GM18867 (cell line): ENCODE data around the gene TEDDM1.
A peak's percentile ranks its signal among the peaks of the same experiment; 100 is the strongest.
"Not testable (repeated sequence)": the region's sequence is repeated elsewhere in the genome, so short reads cannot be mapped to it uniquely, and the experiment has no call there.

Source experiments
- ATAC-seq: cut with Tn5 transposase; IDR thresholded peaks from one replicate; pipeline ENCODE4 v1.9.1; 2021; ENCODE audit warnings: mild to moderate bottlenecking, moderate library complexity; ENCODE audit not compliant: unreplicated experiment

The TEDDM1 gene

DNA sequence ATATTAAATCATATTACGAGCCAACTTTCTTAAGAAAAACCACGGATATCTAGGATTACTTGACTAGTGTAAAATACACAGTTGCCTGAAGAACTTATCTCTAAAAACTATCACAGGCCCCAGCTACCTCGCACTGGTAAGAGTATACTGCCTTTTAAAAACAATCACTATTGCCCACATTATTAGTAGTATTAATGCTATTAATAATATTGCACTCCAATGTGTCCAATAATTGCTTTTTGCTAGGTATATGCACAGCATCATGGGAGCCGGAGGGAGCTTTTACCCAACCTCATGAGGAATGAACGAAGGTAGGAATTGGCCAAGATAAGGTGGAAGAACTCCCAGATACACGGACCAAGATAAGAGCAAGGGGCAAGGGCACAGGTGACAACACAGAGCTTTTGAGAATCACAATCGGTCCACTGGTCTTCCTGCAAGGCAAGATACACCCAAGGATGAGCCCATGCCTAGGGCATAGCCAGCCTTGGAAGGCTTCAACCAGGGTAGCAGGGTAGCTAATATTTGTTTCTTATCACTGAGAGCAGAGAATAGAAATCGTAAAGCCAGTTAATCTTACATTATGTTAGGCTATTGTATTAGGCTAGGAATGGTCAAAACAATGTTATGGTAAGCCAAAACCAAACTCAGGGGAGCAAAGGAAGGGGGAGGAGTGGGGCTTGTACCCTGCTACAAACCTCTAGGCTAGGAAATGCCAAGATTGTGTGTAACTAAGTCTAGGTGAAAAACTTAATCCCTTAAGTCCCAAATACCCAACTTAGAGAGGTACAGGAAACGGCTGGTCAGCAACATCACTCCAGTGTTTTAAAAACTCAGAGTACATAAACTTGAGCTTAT, 18.3 kb downstream of the TEDDM1 start:
- no peak for ATAC-seq

- ATAC-seq, result no peak
Measured at GRCh38 chr1:182380199-182380598, 20.3 kb downstream of the TEDDM1 start.

DNA sequence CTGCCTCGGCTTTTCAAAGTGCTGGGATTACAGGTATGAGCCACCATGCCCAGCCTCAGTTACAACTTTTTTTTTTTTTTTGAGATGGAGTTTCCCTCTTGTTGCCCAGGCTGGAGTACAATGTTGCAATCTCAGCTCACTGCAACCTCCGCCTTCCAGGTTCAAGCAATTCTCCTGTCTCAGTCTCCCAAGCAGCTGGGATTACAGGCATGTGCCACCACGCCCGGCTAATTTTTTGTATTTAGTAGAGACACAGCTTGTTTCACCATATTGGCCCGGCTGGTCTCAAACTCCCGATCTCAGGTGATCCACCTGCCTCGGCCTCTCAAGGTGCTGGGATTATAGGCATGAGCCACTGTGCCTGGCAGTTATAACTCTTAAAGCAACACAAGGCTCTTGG, 20.7 kb downstream of the TEDDM1 start:
- ATAC-seq, result not testable (repeated sequence)

GRCh38 chr1:182376936-182377574, 23.4 kb downstream of the TEDDM1 start:
- no peak for ATAC-seq

DNA sequence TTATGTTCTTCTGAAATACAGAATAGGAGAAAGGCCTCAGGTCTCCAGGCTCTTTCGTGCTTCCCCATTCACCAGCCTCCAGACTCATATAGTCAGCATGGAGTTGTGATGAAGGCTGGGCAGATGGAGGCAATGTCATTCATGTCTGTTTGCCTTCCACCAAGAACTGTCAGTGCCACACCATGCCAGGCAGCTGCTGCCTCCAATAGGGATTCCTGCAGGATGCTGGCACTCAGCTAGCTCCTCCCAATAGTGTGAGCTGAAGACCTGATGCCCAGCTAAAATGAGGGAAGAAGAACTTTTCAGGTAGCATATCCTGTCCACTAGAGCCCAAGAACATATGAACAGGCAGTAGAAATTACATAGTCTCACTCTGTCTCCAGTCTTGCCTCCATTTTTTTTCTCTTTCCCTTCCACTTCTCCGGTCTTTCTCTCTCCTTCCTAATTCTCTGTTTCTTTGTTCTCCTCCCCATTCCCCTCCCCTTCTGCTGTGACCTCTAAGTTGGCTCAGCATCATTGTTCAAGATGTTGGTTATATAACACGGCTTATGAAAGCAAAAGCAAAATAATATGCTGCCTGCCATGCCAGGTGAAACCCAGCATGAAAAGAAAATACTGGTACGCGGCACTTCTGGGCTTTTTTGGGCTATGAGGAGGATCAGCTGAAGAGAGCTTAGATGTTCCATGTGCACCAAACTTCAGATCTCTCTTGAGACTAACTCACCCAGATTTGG, 26.2 kb downstream of the TEDDM1 start:
- no peak for ATAC-seq

DNA sequence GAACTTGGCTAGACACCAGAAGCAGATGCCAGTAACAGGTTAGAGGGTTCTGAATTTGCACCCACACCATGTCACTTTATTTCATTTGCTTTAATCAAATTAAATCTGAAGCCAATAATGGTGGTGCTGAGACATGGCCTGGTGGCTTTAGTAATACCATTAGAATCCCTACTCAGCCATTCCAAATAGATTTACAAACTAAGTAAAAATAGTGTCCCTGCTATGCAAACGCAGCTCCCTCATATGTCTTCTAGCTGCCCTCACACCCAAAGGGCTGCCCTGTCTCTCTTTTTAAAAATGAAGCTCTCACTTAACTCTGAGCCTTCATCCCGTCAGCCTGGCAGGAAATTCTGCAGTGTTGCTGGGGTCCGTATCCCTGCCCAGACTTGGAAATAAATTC, 29.9 kb downstream of the TEDDM1 start:
- no peak for ATAC-seq

- ATAC-seq, result peak; percentile 38
Measured at GRCh38 chr1:182368903-182369302, 31.6 kb downstream of the TEDDM1 start.

DNA sequence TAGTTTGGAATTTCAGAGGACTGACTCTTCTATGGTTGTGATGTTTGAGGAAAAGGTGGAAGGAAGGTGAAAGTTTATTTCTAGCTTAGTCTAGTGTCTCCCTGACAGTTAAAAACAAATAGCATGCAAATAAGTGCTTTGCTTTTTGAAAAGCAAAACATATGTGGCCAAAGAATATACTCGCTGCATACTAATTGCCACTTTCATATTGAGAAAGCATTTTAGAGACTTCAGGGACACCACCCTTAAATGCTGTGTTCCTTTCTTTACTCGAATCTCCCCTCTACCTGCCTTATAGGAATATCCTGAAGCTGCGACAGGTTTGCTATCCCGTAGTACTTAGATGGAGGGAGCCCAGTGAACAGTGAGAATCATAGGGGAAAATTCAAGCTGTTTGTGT, 32.1 kb downstream of the TEDDM1 start:
- ATAC-seq, result no peak

- no peak for ATAC-seq
Measured at GRCh38 chr1:182367926-182368325, 32.5 kb downstream of the TEDDM1 start.

DNA sequence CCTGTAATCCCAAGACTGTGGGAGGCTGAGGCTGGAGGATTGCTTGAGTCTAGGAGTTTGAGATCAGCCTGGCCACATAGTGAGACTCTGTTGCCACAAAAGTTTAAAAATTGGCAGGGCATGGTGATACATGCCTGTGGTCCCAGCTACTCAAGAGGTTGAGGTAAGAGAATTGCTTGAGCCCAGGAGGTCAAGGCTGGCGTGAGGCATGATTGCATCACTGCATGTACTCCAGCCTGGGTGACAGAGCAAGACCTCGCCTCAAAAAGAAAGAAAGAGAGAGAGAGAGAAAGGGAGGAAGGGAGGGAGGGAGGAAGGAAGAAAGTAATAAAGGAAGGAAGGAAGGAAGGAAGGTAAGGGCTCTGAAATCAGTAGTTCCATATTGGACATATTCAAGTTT, 33.9 kb downstream of the TEDDM1 start:
- ATAC-seq, result no peak

DNA sequence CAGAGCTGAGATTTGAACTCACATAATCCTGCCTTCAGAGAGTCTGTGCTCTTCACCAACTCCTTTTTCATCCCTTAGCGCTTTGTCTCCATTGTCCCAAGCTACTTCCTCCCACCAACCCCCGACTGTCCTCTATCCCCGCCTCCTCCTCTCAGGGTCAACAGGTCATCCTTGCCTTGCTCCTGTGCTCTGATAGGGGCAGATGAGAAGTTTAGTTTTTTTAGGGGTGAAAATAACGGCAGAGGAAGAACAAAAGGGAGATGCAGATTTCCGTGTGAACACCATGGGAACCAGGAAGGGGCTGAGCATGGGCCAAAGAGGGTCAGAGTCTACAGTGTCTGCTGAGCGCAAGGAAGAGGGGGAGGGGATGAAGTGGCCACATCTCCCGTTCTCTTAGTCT, 40.8 kb downstream of the TEDDM1 start:
- no peak for ATAC-seq

- ATAC-seq, result no peak
Measured at GRCh38 chr1:182357913-182358312, 42.6 kb downstream of the TEDDM1 start.

- ATAC-seq, result no peak
Measured at GRCh38 chr1:182357171-182357570, 43.3 kb downstream of the TEDDM1 start.

- no peak for ATAC-seq
Measured at GRCh38 chr1:182355723-182356098, 44.8 kb downstream of the TEDDM1 start.

- no peak for ATAC-seq
Measured at GRCh38 chr1:182351790-182352364, 48.6 kb downstream of the TEDDM1 start.

DNA sequence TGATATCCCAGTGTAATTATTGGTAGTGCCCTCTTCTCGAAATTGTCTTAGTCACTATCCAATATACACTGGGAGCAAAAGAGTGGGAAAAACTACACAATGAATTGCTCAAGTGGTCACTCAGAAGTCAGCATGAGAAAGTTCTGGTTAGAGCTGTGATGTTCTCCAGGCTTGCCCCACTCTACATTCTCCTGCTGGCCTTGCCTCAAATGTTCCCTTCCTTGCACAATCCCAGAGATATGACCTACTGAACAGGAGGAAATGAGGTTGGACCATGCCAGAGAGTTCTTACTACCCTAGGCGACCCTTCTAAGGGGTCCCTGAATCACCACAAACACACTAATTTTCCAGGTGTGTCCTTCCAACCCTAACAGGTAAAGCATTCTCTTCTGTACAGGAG, 49.6 kb downstream of the TEDDM1 start:
- ATAC-seq, result no peak

GRCh38 chr1:182348961-182349747, 51.3 kb downstream of the TEDDM1 start:
- ATAC-seq, result no peak
